Chondrocyte (in vitro differentiated cells): Measurements from ENCODE around the gene KMT2B. TPM values are rescaled to one million over a fixed set of nuclear protein-coding genes. Genes with fewer than 3 reads are reported as not detected.
"Not testable (repeated sequence)": the region's sequence is repeated elsewhere in the genome, so short reads cannot be mapped to it uniquely, and the experiment has no call there.

Experiments used
- DNase-seq: peaks from one replicate; pipeline ENCODE4 v3.0.0; 2021; ENCODE audit warnings: mixed read lengths, low spot score
- H3K27ac Mint-ChIP-seq: one replicate; pipeline ENCODE4 v1.8.0; 2021; ENCODE audit warnings: mild to moderate bottlenecking, moderate library complexity, mixed read lengths; ENCODE audit not compliant: unreplicated experiment
- H3K27me3 Mint-ChIP-seq: 2 replicates; pipeline ENCODE4 v1.8.0; 2021; ENCODE audit warnings: low read depth, mixed read lengths
- H3K36me3 Mint-ChIP-seq: 2 replicates; pipeline ENCODE4 v1.8.0; 2021; ENCODE audit warnings: low read depth, mixed read lengths
- H3K4me1 Mint-ChIP-seq: 2 replicates; pipeline ENCODE4 v1.8.0; 2021; ENCODE audit warnings: low read depth, mild to moderate bottlenecking, mixed read lengths
- H3K4me3 Mint-ChIP-seq: one replicate; pipeline ENCODE4 v1.8.0; 2021; ENCODE audit warnings: mild to moderate bottlenecking, moderate library complexity, mixed read lengths; ENCODE audit not compliant: unreplicated experiment
- H3K9me3 Mint-ChIP-seq: 2 replicates; pipeline ENCODE4 v1.8.0; 2021; ENCODE audit warnings: low read depth, mixed read lengths
- total RNA-seq: library from RNA; stranded (reverse); gene quantifications from 3 replicates; pipeline ENCODE4 v1.2.1, GENCODE V29; 2021
- TF ChIP-seq, protein P1 (sequence below): fragments of 200-600 bp; sonication (generic); IDR thresholded peaks from 2 replicates; pipeline ENCODE4 v1.5.0; 2021; ENCODE audit warnings: antibody characterized with exemption, mild to moderate bottlenecking, moderate library complexity

The KMT2B gene
- total RNA-seq, 1 donor from 2014 or later = 30.8 TPM

- no peak for DNase-seq
- H3K27ac Mint-ChIP-seq = peak overlapping the region; percentile 36
- H3K4me1 Mint-ChIP-seq = peaks cover 8% of the 10 kb centered on the region
- TF ChIP-seq, protein P1, sequence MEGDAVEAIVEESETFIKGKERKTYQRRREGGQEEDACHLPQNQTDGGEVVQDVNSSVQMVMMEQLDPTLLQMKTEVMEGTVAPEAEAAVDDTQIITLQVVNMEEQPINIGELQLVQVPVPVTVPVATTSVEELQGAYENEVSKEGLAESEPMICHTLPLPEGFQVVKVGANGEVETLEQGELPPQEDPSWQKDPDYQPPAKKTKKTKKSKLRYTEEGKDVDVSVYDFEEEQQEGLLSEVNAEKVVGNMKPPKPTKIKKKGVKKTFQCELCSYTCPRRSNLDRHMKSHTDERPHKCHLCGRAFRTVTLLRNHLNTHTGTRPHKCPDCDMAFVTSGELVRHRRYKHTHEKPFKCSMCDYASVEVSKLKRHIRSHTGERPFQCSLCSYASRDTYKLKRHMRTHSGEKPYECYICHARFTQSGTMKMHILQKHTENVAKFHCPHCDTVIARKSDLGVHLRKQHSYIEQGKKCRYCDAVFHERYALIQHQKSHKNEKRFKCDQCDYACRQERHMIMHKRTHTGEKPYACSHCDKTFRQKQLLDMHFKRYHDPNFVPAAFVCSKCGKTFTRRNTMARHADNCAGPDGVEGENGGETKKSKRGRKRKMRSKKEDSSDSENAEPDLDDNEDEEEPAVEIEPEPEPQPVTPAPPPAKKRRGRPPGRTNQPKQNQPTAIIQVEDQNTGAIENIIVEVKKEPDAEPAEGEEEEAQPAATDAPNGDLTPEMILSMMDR = no peak
- H3K4me3 Mint-ChIP-seq = peak overlapping the region; percentile 75
- H3K9me3 Mint-ChIP-seq = no peaks in the 10 kb centered on the region
- peaks cover 29% of the 10 kb centered on the region for H3K27me3 Mint-ChIP-seq
- no peaks in the 10 kb centered on the region for H3K36me3 Mint-ChIP-seq
Observed at GRCh38 chr19:35673121-35673804, 44.5 kb upstream of the KMT2B start.

GRCh38 chr19:35675589-35676140 is 42.1 kb upstream of the KMT2B start:
- Mint-ChIP-seq H3K27ac (no peak overlapping the region), H3K9me3 (no peaks in the 10 kb centered on the region), H3K4me3 (no peak overlapping the region), H3K36me3 (no peaks in the 10 kb centered on the region), H3K4me1 (peaks cover 8% of the 10 kb centered on the region), H3K27me3 (peaks cover 18% of the 10 kb centered on the region)
- TF ChIP-seq, protein P1 = no peak
- DNase-seq = no peak

- Mint-ChIP-seq H3K4me3 (no peak overlapping the region), H3K9me3 (no peaks in the 10 kb centered on the region), H3K27ac (peak overlapping the region; percentile 77), H3K27me3 (no peaks in the 10 kb centered on the region), H3K36me3 (no peaks in the 10 kb centered on the region), H3K4me1 (peaks cover 6% of the 10 kb centered on the region)
- TF ChIP-seq, protein P1 = no peak
- no peak for DNase-seq
Observed at GRCh38 chr19:35689836-35690235, 28.0 kb upstream of the KMT2B start.

DNA sequence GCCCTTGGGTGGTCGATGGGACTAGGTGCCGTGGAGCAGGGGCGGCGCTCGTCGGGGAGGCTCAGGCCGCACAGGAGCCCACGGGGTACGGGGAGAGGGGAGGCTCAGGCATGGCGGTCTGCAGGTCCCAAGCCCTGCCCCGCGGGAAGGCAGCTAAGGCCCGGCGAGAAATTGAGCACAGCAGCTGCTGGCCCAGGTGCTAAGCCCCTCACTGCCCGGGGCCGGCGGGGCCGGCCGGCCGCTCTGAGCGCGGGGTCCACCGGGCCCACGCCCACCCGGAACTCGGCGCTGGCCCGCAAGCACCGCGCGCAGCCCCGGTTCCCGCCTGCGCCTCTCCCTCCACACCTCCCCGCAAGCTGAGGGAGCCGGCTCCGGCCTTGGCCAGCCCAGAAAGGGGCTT is 26.7 kb upstream of the KMT2B start:
- not testable (repeated sequence) for H3K4me1 Mint-ChIP-seq, H3K27ac Mint-ChIP-seq, DNase-seq, H3K4me3 Mint-ChIP-seq, H3K36me3 Mint-ChIP-seq, H3K9me3 Mint-ChIP-seq, H3K27me3 Mint-ChIP-seq

- no peaks in the 10 kb centered on the region for H3K36me3 Mint-ChIP-seq
- peaks cover 6% of the 10 kb centered on the region for H3K4me1 Mint-ChIP-seq
- H3K27ac Mint-ChIP-seq = no peak overlapping the region
- no peak for DNase-seq
- H3K4me3 Mint-ChIP-seq = no peak overlapping the region
- no peaks in the 10 kb centered on the region for H3K27me3 Mint-ChIP-seq
- TF ChIP-seq, protein P1 = no peak
- no peaks in the 10 kb centered on the region for H3K9me3 Mint-ChIP-seq
Observed at GRCh38 chr19:35692010-35692409, 25.8 kb upstream of the KMT2B start.

DNA sequence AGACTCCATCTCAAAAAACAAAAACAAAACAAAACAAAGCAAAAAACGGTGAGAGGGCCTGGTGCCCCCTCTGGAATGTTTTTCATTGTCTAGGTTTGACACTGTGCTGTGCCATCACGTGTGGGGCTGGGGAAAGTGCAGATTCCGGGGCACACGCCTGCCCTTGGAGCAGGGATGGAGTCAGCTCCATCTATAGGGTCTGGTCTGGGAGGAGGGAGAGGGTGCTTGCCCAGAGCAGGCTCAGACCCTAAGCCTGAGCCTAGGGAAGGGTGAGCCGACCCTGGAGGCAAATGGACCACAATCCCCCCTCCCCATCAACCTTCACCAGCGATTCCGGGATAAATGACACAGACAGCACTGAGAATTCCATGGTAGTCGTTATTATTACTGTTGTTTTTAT is 24.4 kb upstream of the KMT2B start:
- Mint-ChIP-seq H3K36me3 (no peaks in the 10 kb centered on the region), H3K4me3 (no peak overlapping the region), H3K27me3 (no peaks in the 10 kb centered on the region), H3K27ac (no peak overlapping the region), H3K9me3 (no peaks in the 10 kb centered on the region), H3K4me1 (peaks cover 6% of the 10 kb centered on the region)
- DNase-seq = no peak
- TF ChIP-seq, protein P1 = no peak
